ENCODE measurements around the gene ACTL9. TPM values are rescaled to one million over a fixed set of nuclear protein-coding genes. Genes with fewer than 3 reads are reported as not detected.

ACTL9 gene
- total RNA-seq, 4 donors from 2014 or later = not detected

DNA sequence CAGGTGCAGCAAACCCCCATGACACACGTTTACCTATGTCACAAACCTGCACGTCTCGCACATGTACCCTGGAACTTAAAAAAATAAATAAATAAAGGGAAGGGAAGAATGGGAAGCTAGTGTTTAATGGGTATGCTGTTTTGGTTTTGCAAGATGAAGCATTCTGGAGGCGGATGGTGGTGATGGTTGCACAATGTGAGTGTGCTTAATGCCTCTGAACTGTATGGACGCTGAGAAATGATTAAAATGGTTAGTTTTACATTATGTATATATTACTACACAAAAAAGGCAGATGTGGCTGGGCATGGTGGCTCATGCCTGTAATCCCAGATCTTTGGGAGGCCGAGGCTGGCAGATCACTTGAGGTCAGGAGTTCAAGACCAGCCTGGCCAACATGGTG, 50.4 kb downstream of the ACTL9 start:
- no peak for TF ChIP-seq POLR2A (IDR thresholded peaks at IDR 0.05)
- TF ChIP-seq CTCF (IDR thresholded peaks at IDR 0.05) = no peak
- H3K4me3 ChIP-seq (ENCODE audit: low read depth, poor library complexity, severe bottlenecking) = no peak overlapping the region
- intact Hi-C loops (cut with DNase I; ENCODE audit: low total_unique reads) = no loop called here
- 80 to 82% methylated on average over 6 of the region's 6 CpGs for WGBS, 2 donors
- DNase-seq (ENCODE audit: low spot score in 2 of 2) = no peak

Other genes starting within 250 kb of the ACTL9 start
- gene PRAM1, start 196.2 kb downstream of the ACTL9 start, total RNA-seq = under 1 TPM in 3 of 4 donors, not detected in 1; 0.16 to 0.59 (median 0.30) TPM
- gene ZNF414, start 184.6 kb downstream of the ACTL9 start, total RNA-seq = 10 to 100 TPM; 14.8 to 42.2 (median 18.8) TPM
- gene MYO1F, start 121.4 kb downstream of the ACTL9 start, total RNA-seq = 1 to 10 TPM; 2.2 to 6.3 (median 3.2) TPM
- 10 to 100 TPM in 2 of 4 donors, 1 to 10 TPM in 2; 6.1 to 21.3 (median 14.1) TPM for gene ADAMTS10, start 88.1 kb downstream of the ACTL9 start, total RNA-seq
- not detected for gene NFILZ, start 68.2 kb downstream of the ACTL9 start, total RNA-seq
- gene OR2Z1, start 22.8 kb upstream of the ACTL9 start, total RNA-seq = not detected
- 10 to 100 TPM; 17.0 to 47.1 (median 29.5) TPM for gene ZNF558, start 133.5 kb upstream of the ACTL9 start, total RNA-seq
- not detected for gene MBD3L1, start 133.6 kb upstream of the ACTL9 start, total RNA-seq